ENCODE measurements around the gene PSD2.
A peak's percentile ranks its signal among the peaks of the same experiment; 100 is the strongest.

The PSD2 gene

DNA sequence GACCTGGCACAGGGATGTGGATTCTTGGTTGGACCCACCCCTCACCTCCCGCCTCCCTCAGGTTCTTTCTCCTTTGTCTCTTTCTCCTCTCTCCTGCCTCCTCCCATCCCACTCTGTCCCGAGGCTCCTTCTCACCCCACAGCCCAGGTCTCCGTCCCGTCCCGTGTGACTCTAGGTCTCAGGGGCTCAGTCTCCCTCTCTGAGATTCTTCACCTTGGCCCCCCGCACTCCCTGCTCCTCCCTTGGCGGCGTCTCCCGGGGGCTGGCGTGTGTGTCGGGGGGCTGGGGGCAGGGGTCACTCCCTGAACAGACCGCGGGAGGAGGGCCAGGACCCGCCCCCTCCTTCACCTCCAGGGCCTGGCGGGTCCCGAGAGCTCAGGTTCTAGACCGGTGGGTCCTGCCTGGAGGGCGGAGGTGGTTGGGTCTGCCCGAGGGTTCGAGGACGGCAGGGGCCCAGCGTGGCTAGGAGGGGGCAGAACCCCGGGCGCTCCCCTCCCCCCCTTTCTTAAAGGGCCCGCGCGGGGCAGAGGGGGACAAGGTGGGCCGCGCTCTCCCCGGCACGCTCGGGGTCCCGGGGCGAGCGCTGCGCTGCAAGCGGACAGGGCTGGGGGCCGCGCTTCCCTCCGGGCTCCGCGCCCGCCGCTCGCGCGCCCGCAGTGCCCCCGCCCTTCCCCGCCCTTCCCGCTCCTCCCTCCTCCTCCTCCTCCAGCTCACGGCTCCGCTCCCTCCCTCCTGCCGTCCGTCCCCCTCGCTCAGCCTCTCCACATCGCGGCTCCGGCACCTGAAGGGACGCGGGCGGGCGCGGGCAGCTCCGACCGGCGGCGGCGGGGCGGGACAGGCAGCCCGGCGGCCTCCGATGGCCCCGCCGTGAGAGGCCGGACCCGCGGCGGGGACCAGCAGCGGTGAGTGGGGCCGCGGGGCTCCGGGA, at the start of gene PSD2:
TSS of gene PSD2 (plus strand) at position 735 of the 928 bp plus-strand sequence. CDS start 13,633 bp downstream, outside the sequence.
- peak; percentile 9 for DNase-seq

- peak; percentile 25 for DNase-seq
Observed at GRCh38 chr5:139746691-139747582, 48.7 kb upstream of the PSD2 start.

DNA sequence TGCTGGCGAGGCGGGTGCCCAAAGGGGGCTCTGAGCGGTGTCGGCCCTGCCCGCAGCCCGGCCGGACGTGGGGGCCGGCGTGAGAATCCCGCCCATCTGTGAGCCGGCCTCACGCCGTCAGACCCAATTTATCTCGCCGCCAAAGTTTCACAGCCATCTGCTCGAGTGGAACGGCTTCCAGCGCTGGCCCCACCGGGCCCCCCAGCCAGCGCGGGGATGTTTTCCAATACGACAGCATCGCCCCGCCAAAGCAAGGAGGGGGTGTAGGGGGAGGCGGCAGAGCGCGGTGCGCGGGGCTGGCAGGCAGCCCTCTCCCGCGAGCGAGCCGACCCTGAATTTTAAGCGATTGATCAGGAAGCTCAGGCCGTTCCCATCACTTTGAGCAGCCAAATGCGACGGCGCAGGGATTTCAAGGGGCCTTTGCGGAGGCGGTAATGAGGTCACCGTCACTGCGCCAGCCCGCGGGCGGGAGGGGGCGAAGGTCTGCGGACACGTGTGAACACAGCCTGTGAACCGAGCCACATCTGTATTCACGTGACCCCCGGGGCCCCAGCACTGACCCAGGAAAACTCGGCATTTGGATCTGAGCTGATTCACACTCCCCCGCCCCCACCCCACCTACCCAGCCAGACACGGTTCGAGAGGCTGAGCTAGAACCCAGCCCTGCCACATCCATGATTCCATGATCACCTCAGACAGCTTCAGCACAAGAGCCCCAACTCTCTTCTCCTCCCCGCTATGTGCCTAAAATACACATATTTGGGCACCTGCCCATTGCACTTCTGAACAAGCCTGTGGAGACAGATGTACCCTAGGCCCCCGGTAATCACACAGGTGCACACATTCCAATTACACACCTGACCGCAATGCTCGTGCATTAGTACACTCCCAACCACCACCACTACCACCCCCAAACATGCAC, 47.8 kb upstream of the PSD2 start:
- peak; percentile 9 for DNase-seq

DNA sequence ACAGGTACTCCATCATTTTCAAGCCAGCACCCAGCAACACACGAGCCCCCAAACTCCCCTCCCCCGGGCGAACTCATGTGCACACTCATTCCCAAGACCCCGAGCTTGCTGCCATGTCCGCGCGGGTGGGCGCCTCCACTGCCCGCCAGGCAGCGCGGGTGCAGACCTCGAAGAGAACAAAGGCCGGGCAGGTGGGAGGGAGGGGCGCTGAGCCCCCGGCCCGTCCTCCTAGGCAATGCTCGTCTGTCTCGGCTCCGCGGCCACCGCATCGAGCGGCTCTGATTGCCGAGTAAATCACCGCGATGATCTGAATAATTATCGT, 47.1 kb upstream of the PSD2 start:
- DNase-seq = no peak

- no peak for DNase-seq
Observed at GRCh38 chr5:139749242-139749641, 46.4 kb upstream of the PSD2 start.

DNA sequence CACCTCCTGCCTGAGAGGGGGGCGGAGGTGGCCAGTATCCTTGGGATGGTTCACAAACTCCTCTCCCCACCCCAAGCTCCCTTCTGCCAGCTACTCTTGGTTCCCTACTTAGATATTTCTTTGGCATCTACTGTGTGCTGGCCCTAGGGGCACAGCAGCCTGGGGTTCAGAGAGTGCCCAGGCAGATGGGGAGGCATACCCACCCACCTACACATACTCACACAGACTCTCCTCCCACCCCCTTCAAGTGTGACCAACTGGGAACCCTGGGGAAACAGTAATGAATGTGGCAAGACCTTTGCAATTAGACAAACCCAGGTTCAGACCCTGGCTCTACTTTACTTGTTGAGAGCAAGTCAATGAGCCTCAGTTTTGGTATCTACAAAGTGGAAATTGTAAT, 44.4 kb upstream of the PSD2 start:
- no peak for DNase-seq

GRCh38 chr5:139752506-139753473, 42.8 kb upstream of the PSD2 start:
- DNase-seq = no peak

- no peak for DNase-seq
Observed at GRCh38 chr5:139755892-139756671, 39.5 kb upstream of the PSD2 start.

DNA sequence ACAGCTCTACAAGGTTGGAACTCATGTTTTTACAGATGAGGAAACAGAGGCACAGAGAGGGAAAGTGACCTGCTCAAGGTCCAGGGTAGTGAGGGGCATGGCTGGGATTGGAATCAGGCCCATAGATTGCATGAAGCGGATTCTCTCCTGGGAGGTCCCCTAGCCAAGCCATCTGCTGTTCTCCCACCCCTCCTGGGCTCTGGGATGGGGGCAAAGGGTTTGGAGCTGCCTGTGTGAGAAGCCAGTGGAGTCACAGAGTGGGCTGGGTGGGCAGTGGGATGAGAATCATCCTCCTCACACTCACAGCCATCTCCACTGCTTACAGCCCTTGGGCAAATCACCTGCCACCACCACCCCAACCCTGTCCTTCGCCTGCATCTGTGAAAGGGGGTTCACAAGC, 38.6 kb upstream of the PSD2 start:
- no peak for DNase-seq

DNA sequence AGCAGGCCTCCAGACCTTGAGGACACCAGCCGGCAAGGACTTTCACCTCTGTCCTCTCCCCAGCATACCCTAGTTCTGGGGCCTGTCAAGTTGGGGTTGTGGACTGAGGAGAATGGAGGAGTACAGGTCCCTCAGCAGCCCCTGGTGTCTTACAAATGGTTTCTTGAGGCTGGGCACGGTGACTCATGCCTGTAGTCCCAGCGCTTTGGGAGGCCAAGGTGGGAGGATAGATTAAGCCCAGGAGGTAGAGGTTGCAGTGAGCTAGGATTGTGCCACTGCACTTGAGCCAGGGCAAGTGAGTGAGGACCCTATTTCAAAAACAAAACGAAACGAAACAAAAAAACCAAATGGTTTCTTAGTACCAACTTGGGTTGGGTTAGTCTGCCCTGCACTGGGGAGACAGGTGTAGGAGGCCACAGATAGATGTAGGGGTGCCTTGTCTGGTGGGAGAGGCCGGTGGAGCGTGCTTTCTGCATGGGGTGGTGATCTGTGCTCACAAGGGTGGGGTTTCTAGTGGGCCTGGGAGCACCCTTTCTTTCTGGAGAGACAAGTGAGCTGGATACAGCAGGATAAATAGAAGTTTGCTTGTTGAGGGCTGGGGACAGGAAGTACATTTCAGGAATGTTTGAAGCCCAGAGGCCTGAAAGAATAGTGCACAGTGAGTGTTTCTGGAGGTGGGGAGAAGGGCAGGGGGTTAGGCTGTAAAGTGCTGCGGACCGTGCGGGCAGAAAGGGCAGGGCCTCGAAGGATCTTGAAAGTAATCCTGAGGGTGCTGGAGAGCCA, 37.7 kb upstream of the PSD2 start:
- DNase-seq = no peak

- DNase-seq = no peak
Observed at GRCh38 chr5:139758510-139759075, 37.0 kb upstream of the PSD2 start.

GRCh38 chr5:139759219-139759721, 36.3 kb upstream of the PSD2 start:
- no peak for DNase-seq

DNA sequence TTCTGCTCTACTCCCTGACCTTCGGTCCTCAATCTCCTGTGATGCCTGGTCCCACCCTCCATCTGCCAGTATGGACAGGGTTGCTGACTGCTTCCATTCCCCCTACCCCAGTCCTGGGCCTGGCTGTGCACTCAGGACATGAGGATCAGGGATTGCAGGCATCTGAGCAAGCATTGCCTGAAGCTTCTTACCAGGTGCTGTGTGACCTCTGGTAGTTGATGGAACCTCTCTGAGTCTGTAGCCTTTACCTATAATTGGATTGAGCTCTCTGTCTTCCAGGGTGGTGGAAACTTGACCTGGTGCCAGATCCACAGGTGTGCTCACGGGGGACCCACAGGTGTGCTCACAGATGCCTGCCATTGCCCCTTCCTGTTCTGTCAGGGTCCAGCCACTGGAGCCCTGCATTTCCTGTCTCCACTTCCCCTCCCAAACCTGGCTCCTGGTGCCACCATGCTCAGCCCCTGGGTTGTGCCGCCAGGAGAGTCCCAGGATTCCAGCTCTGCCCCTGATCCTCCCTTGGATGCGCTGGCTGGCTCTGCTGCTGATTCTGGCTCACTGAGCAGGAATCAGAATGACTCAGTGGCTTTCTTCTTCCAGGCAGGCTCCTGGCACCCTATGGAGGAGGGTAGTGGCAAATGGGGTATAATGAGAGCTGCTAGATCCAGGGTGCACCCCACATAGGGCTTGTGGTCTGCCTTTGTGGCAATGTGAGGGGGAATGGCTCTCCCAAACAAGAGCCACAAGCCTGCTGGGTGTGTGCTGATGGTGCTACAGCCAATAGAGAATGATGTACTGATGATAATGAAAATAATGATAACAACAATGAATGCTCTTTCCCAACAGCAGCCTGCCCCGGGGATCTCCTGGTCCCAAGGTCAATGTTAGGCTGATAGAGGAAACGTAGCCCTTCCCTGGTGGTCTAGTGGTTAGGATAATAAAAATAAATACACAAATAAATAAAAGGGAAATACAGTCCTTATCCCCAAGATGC, 35.2 kb upstream of the PSD2 start:
- DNase-seq = no peak

DNA sequence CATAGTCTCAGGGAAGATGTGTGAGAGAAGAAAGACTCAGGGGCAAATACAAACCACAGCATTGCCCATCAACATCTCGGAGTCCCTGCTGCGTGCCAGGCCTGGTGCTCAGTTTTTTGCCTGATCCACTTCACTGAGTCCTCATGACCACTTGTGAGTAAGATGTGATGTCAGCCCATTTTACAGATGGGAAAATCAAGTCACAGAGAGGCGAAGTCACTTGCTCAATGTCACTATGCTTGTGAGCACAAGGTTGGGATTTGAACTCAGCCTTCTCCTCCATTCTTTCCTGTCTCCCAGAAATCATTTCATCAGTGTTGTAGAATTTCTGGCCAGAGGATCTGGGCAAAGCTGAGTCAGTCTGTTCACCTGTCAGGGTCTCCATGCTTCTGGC, 34.6 kb upstream of the PSD2 start:
- DNase-seq = no peak

GRCh38 chr5:139761501-139761900, 34.1 kb upstream of the PSD2 start:
- no peak for DNase-seq

DNA sequence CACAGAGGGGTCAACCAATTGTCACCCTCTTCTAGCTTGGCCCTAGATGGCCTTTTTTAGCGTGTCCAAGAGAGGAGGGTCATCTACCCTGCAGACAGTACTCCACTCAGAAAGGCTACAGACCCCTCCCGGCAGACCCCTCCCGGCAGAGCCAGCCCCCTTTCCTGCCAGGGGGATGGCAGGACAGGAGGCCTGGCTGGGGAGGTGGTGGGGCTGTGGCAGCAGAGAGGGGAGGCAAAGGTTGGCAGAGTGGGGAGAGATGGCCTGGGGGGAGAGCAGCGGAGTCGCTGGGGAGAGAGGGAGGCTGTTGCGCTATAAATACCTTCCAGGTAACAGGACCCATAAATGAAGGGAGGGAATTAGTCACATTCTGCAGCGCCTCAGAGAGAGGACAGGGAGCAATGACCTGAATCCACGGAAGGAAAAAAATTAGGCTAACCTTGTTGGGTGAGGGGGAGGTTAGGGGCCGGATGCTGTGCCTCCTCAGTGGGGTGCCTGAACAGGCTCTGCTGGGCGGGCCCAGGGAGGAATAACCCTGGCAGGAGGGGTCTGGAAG, 32.9 kb upstream of the PSD2 start:
- no peak for DNase-seq

- DNase-seq = no peak
Observed at GRCh38 chr5:139763280-139763929, 32.2 kb upstream of the PSD2 start.
